ENCODE data around the gene C6orf47.

DNA sequence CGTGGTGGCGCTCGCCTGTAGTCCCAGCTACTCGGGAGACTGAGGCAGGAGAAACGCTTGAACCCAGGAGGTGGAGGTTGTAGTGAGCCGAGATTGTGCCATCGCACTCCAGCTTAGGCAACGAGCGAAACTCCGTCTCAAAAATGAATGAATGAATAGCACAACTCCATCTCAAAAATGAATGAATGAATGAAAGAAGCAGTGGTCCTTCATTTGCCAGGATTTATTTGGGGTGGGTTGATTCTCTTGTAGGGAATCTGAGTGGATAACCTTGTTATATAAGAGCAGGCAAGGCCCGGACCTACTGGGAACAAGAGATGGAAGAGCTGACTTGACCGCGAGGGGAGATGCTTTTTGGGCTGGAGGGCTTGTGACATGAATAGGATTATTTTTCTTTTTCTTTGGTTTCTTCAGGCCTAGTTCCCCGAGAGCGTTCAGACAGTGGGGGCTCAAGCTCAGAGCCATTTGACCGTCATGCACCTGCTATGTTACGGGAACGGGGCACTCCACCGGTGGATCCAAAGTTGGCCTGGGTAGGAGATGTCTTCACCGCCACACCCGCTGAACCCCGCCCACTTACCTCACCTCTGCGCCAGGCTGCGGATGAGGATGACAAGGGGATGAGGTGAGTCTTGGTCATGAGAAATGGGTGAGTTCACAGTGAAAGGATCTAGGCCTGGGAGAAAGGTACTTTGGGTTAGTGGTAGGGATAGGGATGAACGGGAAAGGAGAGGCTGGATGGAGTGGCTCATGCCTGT lies 30.2 kb downstream of the C6orf47 start:
- no peak for TF ChIP-seq CTCF (IDR thresholded peaks at IDR 0.05 in 4 of 5, conservative IDR thresholded peaks at IDR 0.05 in 1 of 5)
- TF ChIP-seq POLR2A (IDR thresholded peaks at IDR 0.05): no peak

Data from gastrocnemius medialis (tissue), 4 donors.